MM.1S (cell line): ENCODE measurements around the gene GRB10.

Experiments used
- EZH2 ChIP-seq: fragments of 300-600 bp; sonication (generic); optimal IDR thresholded peaks from 2 replicates; pipeline ENCODE3; 2017; ENCODE audit warnings: low read depth, mild to moderate bottlenecking, antibody characterized with exemption, low read length, mixed read lengths
- EZH2phosphoT487 ChIP-seq: fragments of 300-600 bp; sonication (generic); IDR thresholded peaks from 2 replicates; pipeline ENCODE4 v1.6.1; 2018; ENCODE audit warnings: antibody characterized with exemption, low read length
- TF ChIP-seq, protein P1 (sequence below): fragments of 300-600 bp; sonication (generic); IDR thresholded peaks from 2 replicates; pipeline ENCODE4 v1.5.1; 2016; ENCODE audit warnings: antibody characterized with exemption, low read length, mixed read lengths

GRCh38 chr7:50658696-50659095 lies 124.0 kb downstream of the GRB10 start:
- no peak for TF ChIP-seq EZH2
- TF ChIP-seq, protein P1, sequence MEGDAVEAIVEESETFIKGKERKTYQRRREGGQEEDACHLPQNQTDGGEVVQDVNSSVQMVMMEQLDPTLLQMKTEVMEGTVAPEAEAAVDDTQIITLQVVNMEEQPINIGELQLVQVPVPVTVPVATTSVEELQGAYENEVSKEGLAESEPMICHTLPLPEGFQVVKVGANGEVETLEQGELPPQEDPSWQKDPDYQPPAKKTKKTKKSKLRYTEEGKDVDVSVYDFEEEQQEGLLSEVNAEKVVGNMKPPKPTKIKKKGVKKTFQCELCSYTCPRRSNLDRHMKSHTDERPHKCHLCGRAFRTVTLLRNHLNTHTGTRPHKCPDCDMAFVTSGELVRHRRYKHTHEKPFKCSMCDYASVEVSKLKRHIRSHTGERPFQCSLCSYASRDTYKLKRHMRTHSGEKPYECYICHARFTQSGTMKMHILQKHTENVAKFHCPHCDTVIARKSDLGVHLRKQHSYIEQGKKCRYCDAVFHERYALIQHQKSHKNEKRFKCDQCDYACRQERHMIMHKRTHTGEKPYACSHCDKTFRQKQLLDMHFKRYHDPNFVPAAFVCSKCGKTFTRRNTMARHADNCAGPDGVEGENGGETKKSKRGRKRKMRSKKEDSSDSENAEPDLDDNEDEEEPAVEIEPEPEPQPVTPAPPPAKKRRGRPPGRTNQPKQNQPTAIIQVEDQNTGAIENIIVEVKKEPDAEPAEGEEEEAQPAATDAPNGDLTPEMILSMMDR: no peak
- TF ChIP-seq EZH2phosphoT487: no peak
